HL-60 (cell line): Measurements from ENCODE around the gene RPL34.
A peak's percentile ranks its signal among the peaks of the same experiment; 100 is the strongest.

Source experiments
- DNase-seq, 2 experiments: peaks; one replicate each; pipeline ENCODE4 v3.0.0-alpha.2; 2010 to 2020; ENCODE audit warnings: low read depth in 1 of 2, low spot score in 1 of 2
- H3K27ac ChIP-seq: fragments of 250-450 bp; sonication (Bioruptor Pico); replicated peaks from 2 replicates; pipeline ENCODE4 v1.5.1; 2020; ENCODE audit warnings: mild to moderate bottlenecking, moderate library complexity
- H3K27me3 ChIP-seq: fragments of 250-450 bp; sonication (Bioruptor Pico); 2 replicates; pipeline ENCODE4 v1.5.1; 2021; ENCODE audit warnings: mild to moderate bottlenecking, moderate library complexity; ENCODE audit not compliant: insufficient read depth, poor library complexity, severe bottlenecking
- H3K4me3 ChIP-seq: replicated peaks from 2 replicates; pipeline ENCODE4 v1.5.1; 2011; ENCODE audit warnings: mild to moderate bottlenecking, control low read depth, low read length; ENCODE audit not compliant: insufficient read depth
- GABPA ChIP-seq: IDR thresholded peaks from 2 replicates; pipeline ENCODE4 v1.6.1; 2012; ENCODE audit warnings: low read depth
- POLR2AphosphoS5 ChIP-seq: IDR thresholded peaks from 2 replicates; pipeline ENCODE4 v1.6.1; 2012; ENCODE audit warnings: low read depth
- SPI1 ChIP-seq: IDR thresholded peaks from 2 replicates; pipeline ENCODE4 v1.6.1; 2012; ENCODE audit warnings: low read depth, mild to moderate bottlenecking, borderline replicate concordance
- TF ChIP-seq, protein P1 (sequence below): IDR thresholded peaks from 2 replicates; pipeline ENCODE4 v1.6.1; 2012; ENCODE audit warnings: low read depth; ENCODE audit not compliant: insufficient replicate concordance
- TF ChIP-seq, protein P2 (sequence below): IDR thresholded peaks from one replicate; pipeline ENCODE4 v1.5.1; 2011; ENCODE audit warnings: low read length, control low read depth, inconsistent platforms; ENCODE audit not compliant: insufficient read depth

Gene RPL34

DNA sequence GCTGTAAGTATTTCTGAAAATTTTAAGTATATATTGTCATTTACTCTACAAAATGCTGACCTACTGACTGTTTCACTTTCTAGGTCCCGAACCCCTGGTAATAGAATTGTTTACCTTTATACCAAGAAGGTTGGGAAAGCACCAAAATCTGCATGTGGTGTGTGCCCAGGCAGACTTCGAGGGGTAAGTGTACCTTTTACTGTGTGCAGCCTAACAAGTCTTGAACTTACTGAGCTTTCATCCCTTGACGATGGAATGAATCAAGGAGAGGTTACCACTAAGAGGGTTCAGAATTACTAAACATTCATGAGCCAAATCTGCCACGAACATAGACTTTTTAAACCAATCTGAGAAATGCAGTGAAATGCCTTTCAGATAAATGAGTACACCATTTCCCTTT lies 1.6 kb downstream of the RPL34 start:
- DNase-seq = no peak
- Histone ChIP-seq H3K4me3 (peak overlapping the region; percentile 67), H3K27me3 (no peaks in the 10 kb centered on the region), H3K27ac (peak overlapping the region; percentile 88)
- TF ChIP-seq, protein P1, sequence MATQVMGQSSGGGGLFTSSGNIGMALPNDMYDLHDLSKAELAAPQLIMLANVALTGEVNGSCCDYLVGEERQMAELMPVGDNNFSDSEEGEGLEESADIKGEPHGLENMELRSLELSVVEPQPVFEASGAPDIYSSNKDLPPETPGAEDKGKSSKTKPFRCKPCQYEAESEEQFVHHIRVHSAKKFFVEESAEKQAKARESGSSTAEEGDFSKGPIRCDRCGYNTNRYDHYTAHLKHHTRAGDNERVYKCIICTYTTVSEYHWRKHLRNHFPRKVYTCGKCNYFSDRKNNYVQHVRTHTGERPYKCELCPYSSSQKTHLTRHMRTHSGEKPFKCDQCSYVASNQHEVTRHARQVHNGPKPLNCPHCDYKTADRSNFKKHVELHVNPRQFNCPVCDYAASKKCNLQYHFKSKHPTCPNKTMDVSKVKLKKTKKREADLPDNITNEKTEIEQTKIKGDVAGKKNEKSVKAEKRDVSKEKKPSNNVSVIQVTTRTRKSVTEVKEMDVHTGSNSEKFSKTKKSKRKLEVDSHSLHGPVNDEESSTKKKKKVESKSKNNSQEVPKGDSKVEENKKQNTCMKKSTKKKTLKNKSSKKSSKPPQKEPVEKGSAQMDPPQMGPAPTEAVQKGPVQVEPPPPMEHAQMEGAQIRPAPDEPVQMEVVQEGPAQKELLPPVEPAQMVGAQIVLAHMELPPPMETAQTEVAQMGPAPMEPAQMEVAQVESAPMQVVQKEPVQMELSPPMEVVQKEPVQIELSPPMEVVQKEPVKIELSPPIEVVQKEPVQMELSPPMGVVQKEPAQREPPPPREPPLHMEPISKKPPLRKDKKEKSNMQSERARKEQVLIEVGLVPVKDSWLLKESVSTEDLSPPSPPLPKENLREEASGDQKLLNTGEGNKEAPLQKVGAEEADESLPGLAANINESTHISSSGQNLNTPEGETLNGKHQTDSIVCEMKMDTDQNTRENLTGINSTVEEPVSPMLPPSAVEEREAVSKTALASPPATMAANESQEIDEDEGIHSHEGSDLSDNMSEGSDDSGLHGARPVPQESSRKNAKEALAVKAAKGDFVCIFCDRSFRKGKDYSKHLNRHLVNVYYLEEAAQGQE = no peak
- TF ChIP-seq, protein P2, sequence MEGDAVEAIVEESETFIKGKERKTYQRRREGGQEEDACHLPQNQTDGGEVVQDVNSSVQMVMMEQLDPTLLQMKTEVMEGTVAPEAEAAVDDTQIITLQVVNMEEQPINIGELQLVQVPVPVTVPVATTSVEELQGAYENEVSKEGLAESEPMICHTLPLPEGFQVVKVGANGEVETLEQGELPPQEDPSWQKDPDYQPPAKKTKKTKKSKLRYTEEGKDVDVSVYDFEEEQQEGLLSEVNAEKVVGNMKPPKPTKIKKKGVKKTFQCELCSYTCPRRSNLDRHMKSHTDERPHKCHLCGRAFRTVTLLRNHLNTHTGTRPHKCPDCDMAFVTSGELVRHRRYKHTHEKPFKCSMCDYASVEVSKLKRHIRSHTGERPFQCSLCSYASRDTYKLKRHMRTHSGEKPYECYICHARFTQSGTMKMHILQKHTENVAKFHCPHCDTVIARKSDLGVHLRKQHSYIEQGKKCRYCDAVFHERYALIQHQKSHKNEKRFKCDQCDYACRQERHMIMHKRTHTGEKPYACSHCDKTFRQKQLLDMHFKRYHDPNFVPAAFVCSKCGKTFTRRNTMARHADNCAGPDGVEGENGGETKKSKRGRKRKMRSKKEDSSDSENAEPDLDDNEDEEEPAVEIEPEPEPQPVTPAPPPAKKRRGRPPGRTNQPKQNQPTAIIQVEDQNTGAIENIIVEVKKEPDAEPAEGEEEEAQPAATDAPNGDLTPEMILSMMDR = no peak
- no peak for TF ChIP-seq POLR2AphosphoS5
- TF ChIP-seq GABPA = no peak

DNA sequence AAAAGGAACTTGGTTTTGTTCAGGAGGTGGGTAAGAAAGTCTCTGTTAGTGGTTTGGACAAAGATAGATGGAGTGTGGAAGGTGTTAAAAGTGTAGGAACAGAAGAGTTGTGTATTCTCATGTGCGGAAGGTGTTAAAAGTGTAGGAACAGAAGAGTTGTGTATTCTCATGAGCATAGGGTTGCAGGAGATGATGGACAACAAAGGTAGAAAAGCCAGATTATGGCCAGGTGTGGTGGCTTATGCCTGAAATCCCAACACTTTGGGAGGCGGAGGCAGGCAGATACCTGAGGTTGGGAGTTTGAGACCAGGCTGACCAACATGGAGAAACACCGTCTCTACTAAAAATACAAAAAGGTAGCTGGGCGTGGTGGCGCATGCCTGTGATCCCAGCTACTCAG lies 2.5 kb downstream of the RPL34 start:
- no peak overlapping the region for H3K27ac ChIP-seq
- DNase-seq = no peak
- TF ChIP-seq SPI1 (no peak), GABPA (no peak), POLR2AphosphoS5 (no peak; the same call in 1 of the 2 replicates)
- TF ChIP-seq, protein P1 = no peak
- TF ChIP-seq, protein P2 = no peak
- peak overlapping the region; percentile 67 for H3K4me3 ChIP-seq
- no peaks in the 10 kb centered on the region for H3K27me3 ChIP-seq

DNA sequence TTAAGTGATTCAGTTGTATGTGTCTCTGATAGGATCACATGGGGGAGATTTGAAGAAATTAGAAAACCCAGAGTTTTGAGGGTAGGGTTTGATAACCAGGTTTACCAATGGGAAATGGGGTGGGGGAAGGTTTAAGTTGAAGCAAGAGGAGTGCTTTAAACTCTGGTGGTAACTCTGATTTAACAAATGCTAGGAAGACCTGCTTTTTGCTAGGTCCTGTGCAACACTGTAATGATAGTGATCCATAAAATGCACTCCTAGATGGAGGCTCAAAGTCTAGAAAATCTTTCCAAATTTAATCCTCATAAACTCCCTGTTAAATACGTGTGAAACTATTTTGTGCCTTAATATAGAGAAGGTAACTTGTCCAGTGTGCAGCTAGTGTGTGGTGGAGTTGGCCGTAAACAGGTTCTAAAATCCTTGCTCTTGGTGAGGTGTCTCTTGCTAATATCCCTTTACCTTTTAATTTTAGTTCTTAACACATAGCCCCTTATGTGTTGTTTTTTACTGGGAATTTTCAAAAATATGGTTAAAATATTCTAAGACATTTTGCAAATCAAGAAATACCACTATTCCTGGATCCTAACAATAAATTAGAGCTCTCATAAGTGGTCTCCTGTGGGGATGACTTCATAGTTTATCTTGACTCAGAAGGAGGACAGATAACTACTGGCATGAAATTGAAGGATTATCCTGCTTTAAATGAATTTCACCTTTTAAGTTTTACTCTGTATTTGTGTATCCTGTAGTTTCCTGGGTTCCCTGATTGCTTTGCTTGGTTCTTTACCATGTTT lies 4.1 kb downstream of the RPL34 start:
- TF ChIP-seq, protein P2 = no peak
- TF ChIP-seq GABPA (no peak), SPI1 (no peak), POLR2AphosphoS5 (no peak)
- TF ChIP-seq, protein P1 = no peak
- Histone ChIP-seq H3K27ac (no peak overlapping the region), H3K4me3 (no peak overlapping the region), H3K27me3 (no peaks in the 10 kb centered on the region)
- DNase-seq = no peak
